Uterus (tissue), 4 donors: Measurements from ENCODE around the gene NSMF. TPM values are rescaled to one million over a fixed set of nuclear protein-coding genes. Genes with fewer than 3 reads are reported as not detected.

Experiments used
- DNase-seq, 2 donors: peaks; one replicate each; pipeline ENCODE4 v3.0.0-alpha.2; 2019 to 2020
- H3K27ac ChIP-seq, 2 donors: fragments of 200-600 bp; sonication (generic); 1 replicate in 1 of 2; 2 replicates in 1 of 2; pipeline ENCODE4 v1.5.1; 2016 to 2018
- H3K27me3 ChIP-seq, 2 donors: fragments of 200-600 bp; sonication (generic); one replicate each; pipeline ENCODE4 v1.5.1; 2018 to 2019; ENCODE audit warnings: control low read depth in 1 of 2
- H3K36me3 ChIP-seq, 2 donors: fragments of 200-600 bp; sonication (generic); one replicate each; pipeline ENCODE4 v1.5.1; 2019; ENCODE audit warnings: control low read depth in 1 of 2
- H3K4me1 ChIP-seq, 2 donors: fragments of 200-600 bp; sonication (generic); one replicate each; pipeline ENCODE4 v1.5.1; 2018 to 2019; ENCODE audit warnings: control low read depth in 1 of 2
- H3K4me3 ChIP-seq, 2 donors: fragments of 200-600 bp; sonication (generic); 1 replicate in 1 of 2; 2 replicates in 1 of 2; pipeline ENCODE4 v1.5.1; 2018 to 2019; ENCODE audit warnings: mild to moderate bottlenecking in 1 of 2
- H3K9me3 ChIP-seq, 2 donors: fragments of 200-600 bp; sonication (generic); one replicate each; pipeline ENCODE4 v1.5.1; 2019; ENCODE audit warnings: control low read depth in 1 of 2
- POLR2A ChIP-seq, 2 donors: fragments of 450-650 bp; IDR thresholded peaks; one replicate each; pipeline ENCODE4 v1.6.1; 2016; ENCODE audit warnings: antibody characterized with exemption in 2 of 2, mild to moderate bottlenecking in 1 of 2, moderate library complexity in 1 of 2
- intact Hi-C: fragments of 100-400 bp; cut with DNase I; formaldehyde crosslinking; loops from one replicate; pipeline ENCODE4 v1.15.1; 2023; ENCODE audit warnings: low total_unique reads
- total RNA-seq, 4 donors: library from RNA; depleted of rRNA in 3 of 4; stranded (reverse); fragments of >200 nt in 3 of 4; gene quantifications; one replicate each; pipeline versions ENCODE4 v1.1.0 to v1.2.4, GENCODE V29; 2014 to 2023
- TF ChIP-seq, protein P1 (sequence below), 4 experiments: fragments of 200-600 bp in 2 of 4; fragments of 450-650 bp in 2 of 4; sonication (generic) in 2 of 4; IDR thresholded peaks; one replicate each; pipeline ENCODE4 v1.5.1; 2016 to 2019; ENCODE audit warnings: antibody characterized with exemption in 4 of 4, mild to moderate bottlenecking in 2 of 4, moderate library complexity in 1 of 4
- donor health status: DM: yes; HTN: yes; CAD: no.

Gene NSMF
- total RNA-seq, 4 donors from 2014 or later = 17.4 to 40.7 (median 32.1) TPM

DNA sequence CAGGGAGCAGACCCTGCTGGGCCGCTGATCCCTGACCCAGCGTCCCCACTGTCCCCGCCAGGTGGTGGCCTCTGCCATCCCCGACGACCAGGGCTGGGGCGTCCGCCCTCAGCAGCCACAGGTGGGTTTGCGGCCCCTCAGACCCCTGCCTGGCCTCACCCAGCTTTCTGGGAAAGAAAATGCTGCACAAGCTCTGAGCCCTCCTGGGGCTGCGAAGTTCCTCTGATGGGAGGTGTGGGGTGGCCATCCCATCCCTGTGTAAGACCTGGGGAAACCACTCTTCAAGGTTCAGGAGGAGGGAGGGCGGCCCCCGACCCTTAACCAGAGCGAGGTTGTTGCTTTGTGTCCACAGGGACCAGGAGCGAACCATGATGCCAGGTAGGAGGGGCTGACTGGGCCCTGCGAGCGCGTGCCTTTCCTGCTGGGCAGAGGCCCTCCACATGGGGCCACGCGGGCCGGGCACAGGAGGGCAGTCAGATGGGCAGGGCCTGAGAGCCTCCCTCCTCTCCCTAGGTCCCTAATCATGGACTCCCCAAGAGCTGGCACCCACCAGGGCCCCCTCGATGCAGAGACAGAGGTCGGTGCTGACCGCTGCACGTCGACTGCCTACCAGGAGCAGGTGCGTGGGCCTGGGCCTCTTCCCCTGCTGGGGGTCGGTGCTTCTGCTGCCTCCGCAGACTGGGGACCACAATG lies 28.3 kb downstream of the NSMF start:
- TF ChIP-seq, protein P1, sequence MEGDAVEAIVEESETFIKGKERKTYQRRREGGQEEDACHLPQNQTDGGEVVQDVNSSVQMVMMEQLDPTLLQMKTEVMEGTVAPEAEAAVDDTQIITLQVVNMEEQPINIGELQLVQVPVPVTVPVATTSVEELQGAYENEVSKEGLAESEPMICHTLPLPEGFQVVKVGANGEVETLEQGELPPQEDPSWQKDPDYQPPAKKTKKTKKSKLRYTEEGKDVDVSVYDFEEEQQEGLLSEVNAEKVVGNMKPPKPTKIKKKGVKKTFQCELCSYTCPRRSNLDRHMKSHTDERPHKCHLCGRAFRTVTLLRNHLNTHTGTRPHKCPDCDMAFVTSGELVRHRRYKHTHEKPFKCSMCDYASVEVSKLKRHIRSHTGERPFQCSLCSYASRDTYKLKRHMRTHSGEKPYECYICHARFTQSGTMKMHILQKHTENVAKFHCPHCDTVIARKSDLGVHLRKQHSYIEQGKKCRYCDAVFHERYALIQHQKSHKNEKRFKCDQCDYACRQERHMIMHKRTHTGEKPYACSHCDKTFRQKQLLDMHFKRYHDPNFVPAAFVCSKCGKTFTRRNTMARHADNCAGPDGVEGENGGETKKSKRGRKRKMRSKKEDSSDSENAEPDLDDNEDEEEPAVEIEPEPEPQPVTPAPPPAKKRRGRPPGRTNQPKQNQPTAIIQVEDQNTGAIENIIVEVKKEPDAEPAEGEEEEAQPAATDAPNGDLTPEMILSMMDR (IDR thresholded peaks at IDR 0.05) = no peak
- TF ChIP-seq POLR2A (IDR thresholded peaks at IDR 0.05) = no peak
- no peak for DNase-seq

DNA sequence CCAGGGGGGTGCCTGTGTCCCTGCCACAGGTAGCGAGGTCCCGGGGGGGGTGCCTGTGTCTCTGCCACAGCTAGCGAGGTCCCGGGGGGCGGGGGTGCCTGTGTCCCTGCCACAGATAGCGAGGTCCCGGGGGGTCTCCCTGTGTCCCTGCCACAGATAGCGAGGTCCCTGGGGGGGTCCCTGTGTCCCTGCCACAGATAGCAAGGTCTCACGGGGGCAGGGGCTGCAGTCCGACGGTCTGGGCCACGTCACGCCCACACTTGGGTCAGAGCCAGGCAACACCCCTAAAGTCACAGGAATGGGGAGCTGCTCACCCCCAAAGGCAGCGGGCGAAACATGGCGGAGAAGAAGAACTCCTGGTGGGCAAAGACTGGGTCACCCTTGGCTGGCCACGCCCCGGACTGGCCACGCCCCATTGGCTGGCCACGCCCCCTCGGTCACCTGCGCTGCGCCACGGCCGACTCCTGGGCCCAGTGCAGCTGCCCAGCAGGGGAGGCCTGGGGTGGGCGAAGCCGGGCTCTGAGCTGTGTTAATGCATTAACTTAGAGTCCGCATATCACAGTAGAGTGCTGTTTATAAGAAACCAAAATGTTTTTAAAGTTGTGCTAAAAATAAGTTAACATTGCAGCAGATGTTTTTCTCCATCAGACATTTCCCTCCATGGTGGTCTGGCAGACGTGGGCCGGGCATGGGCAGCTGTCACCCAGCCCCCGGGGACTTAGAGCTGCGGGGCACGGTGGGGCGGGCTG lies 29.0 kb downstream of the NSMF start:
- intact Hi-C loops = no loop called here

More for the DNA sequence above, 28.3 kb downstream of the NSMF start:
- H3K4me3 ChIP-seq = no peak overlapping the region
- no peaks in the 10 kb centered on the region for H3K36me3 ChIP-seq
- intact Hi-C loops = no loop called here
- no peaks in the 10 kb centered on the region for H3K27me3 ChIP-seq
- no peak overlapping the region for H3K27ac ChIP-seq
- H3K9me3 ChIP-seq = no peaks in the 10 kb centered on the region
- H3K4me1 ChIP-seq = peaks cover 0 to 4% of the 10 kb centered on the region in 2 donors

DNA sequence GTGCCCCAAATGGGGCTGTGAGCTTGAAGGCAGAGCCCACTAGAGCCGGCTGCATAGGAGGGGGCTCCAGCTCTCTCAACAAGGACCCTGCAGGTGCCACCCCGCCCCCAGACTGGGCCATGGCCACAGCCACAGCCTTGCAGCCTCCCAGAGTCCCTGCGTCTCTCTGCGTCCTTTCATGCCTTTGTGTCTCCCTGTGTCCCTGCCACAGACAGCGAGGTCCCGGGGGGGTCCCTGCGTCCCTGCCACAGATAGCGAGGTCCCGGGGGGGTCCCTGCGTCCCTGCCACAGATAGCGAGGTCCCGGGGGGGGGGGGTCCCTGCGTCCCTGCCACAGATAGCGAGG lies 29.6 kb downstream of the NSMF start:
- Histone ChIP-seq H3K4me3 (no peak overlapping the region), H3K27me3 (no peaks in the 10 kb centered on the region), H3K4me1 (no peaks in the 10 kb centered on the region), H3K9me3 (no peaks in the 10 kb centered on the region), H3K36me3 (no peaks in the 10 kb centered on the region), H3K27ac (no peak overlapping the region)
- intact Hi-C loops = no loop called here
- DNase-seq = no peak
- TF ChIP-seq, protein P1 (IDR thresholded peaks at IDR 0.05) = no peak
- no peak for TF ChIP-seq POLR2A (IDR thresholded peaks at IDR 0.05)

More for the DNA sequence above, 29.0 kb downstream of the NSMF start:
- Histone ChIP-seq H3K36me3 (no peaks in the 10 kb centered on the region), H3K9me3 (no peaks in the 10 kb centered on the region), H3K4me3 (no peak overlapping the region), H3K27me3 (no peaks in the 10 kb centered on the region), H3K27ac (no peak overlapping the region), H3K4me1 (no peaks in the 10 kb centered on the region)
- peak in 1 of 2 donors; percentile 34 for TF ChIP-seq POLR2A (IDR thresholded peaks at IDR 0.05)
- TF ChIP-seq, protein P1 (IDR thresholded peaks at IDR 0.05) = no peak
- no peak for DNase-seq

DNA sequence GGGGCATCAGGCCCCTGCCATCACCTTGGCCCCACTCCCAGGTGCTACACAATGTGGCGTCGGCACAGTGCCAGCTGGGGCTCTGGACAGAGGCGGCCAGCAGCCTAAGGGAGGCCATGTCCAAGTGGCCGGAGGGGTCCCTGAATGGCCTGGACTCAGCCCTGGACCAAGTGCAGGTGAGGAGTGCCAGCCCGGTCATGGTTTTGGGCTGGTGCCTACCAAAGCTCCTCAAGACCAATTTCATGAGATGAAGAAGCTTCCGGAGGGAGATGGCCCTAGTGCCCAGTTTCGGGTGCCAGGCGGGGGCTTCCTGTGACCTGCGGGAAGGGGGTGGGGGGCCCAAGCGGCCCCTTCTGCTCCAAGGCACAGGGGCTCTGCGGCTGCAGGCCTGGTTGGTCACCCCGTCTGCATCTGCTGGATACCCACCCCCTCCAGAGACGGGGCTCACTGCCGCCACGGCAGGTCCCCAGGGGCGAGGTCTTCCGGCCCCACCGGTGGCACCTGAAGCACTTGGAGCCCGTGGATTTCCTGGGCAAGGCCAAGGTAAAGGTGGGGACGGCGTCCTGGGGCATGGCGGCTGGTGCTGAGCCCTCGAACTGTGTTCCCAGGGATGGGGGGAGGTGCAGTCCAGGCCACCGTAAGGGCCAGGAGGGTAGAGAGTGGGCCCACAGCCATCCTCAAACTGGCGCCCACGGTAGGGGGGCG lies 30.1 kb downstream of the NSMF start:
- H3K36me3 ChIP-seq = no peaks in the 10 kb centered on the region
- H3K4me1 ChIP-seq = peaks cover 0 to 3% of the 10 kb centered on the region in 2 donors
- intact Hi-C loops = no loop called here
- TF ChIP-seq, protein P1 (IDR thresholded peaks at IDR 0.05) = no peak
- TF ChIP-seq POLR2A (IDR thresholded peaks at IDR 0.05) = no peak
- no peak for DNase-seq
- H3K27me3 ChIP-seq = no peaks in the 10 kb centered on the region
- no peaks in the 10 kb centered on the region for H3K9me3 ChIP-seq
- no peak overlapping the region for H3K27ac ChIP-seq
- H3K4me3 ChIP-seq = no peak overlapping the region

DNA sequence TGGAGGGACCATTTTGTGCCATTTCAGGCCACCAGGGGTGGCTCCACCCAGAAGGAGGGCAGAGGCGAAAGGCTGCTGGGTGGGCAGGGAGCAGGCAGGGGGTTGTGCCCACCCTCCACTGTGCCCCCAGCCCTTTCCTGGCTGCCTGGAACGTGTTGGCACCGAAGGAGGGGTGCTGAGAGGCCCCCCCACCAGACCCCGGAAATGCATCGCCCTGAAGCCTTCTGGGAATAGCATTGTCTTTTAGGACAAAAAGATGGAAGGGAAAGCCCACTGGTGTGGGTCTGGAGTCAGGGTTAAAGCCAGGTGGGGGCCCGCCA lies 30.9 kb downstream of the NSMF start:
- H3K4me1 ChIP-seq = peaks cover 0 to 9% of the 10 kb centered on the region in 2 donors

More for the DNA sequence above, 30.9 kb downstream of the NSMF start:
- DNase-seq = no peak
- Histone ChIP-seq H3K27ac (no peak overlapping the region), H3K4me3 (no peak overlapping the region), H3K9me3 (no peaks in the 10 kb centered on the region), H3K36me3 (no peaks in the 10 kb centered on the region), H3K27me3 (no peaks in the 10 kb centered on the region)
- TF ChIP-seq, protein P1 (IDR thresholded peaks at IDR 0.05) = no peak
- TF ChIP-seq POLR2A (IDR thresholded peaks at IDR 0.05) = no peak
- intact Hi-C loops = no loop called here
